MM.1S (cell line): ENCODE measurements around the gene GRHPR.

Experiments
- DNase-seq: peaks from one replicate; pipeline ENCODE4 v3.0.0-alpha.2; 2015
- H2AFZ ChIP-seq: fragments of 300-600 bp; sonication (generic); 2 replicates; pipeline ENCODE4 v1.6.0; 2016; ENCODE audit warnings: antibody characterized with exemption, low read length
- H3F3A ChIP-seq: fragments of 300-600 bp; sonication (generic); 2 replicates; pipeline ENCODE4 v1.6.1; 2016; ENCODE audit warnings: mild to moderate bottlenecking, antibody characterized with exemption, low read length, moderate library complexity, mixed read lengths; ENCODE audit not compliant: insufficient read depth
- H3K27ac ChIP-seq: fragments of 300-600 bp; sonication (generic); 2 replicates; pipeline ENCODE4 v1.5.1; 2016; ENCODE audit warnings: mild to moderate bottlenecking, low read length
- H3K27me3 ChIP-seq: fragments of 300-600 bp; sonication (generic); replicated peaks from 2 replicates; pipeline ENCODE4 v1.6.0; 2016; ENCODE audit warnings: low read length; ENCODE audit not compliant: insufficient read depth
- H3K36me3 ChIP-seq: fragments of 300-600 bp; sonication (generic); replicated peaks from 2 replicates; pipeline ENCODE4 v1.6.1; 2016; ENCODE audit warnings: mild to moderate bottlenecking, low read length, mixed read lengths; ENCODE audit not compliant: insufficient read depth
- H3K4me1 ChIP-seq: fragments of 300-600 bp; sonication (generic); 2 replicates; pipeline ENCODE4 v1.6.1; 2016; ENCODE audit warnings: low read length, mixed read lengths
- H3K4me2 ChIP-seq: fragments of 300-600 bp; sonication (generic); 2 replicates; pipeline ENCODE4 v1.6.0; 2016; ENCODE audit warnings: low read depth, low read length
- H3K4me3 ChIP-seq: fragments of 300-600 bp; sonication (generic); 2 replicates; pipeline ENCODE4 v1.5.1; 2016; ENCODE audit warnings: low read length, mixed read lengths
- H3K79me2 ChIP-seq: fragments of 300-600 bp; sonication (generic); 2 replicates; pipeline ENCODE4 v1.6.1; 2016; ENCODE audit warnings: mixed run types, low read length, mixed read lengths
- H3K9ac ChIP-seq: fragments of 300-600 bp; sonication (generic); 2 replicates; pipeline ENCODE4 v1.6.1; 2016; ENCODE audit warnings: low read length, mixed read lengths
- H3K9me2 ChIP-seq: fragments of 300-600 bp; sonication (generic); replicated peaks from 2 replicates; pipeline ENCODE4 v1.6.1; 2016; ENCODE audit warnings: mild to moderate bottlenecking, low read length, mixed read lengths; ENCODE audit not compliant: insufficient read depth
- H3K9me3 ChIP-seq: fragments of 300-600 bp; sonication (generic); replicated peaks from 2 replicates; pipeline ENCODE4 v1.6.1; 2016; ENCODE audit warnings: mild to moderate bottlenecking, low read length, mixed read lengths; ENCODE audit not compliant: insufficient read depth
- H4K20me1 ChIP-seq: fragments of 300-600 bp; sonication (generic); 2 replicates; pipeline ENCODE4 v1.6.1; 2016; ENCODE audit warnings: mild to moderate bottlenecking, low read length, moderate library complexity, mixed read lengths; ENCODE audit not compliant: insufficient read depth
- EZH2 ChIP-seq: fragments of 300-600 bp; sonication (generic); optimal IDR thresholded peaks from 2 replicates; pipeline ENCODE3; 2017; ENCODE audit warnings: low read depth, mild to moderate bottlenecking, antibody characterized with exemption, low read length, mixed read lengths
- EZH2phosphoT487 ChIP-seq: fragments of 300-600 bp; sonication (generic); IDR thresholded peaks from 2 replicates; pipeline ENCODE4 v1.6.1; 2018; ENCODE audit warnings: antibody characterized with exemption, low read length
- TF ChIP-seq, protein P1 (sequence below): fragments of 300-600 bp; sonication (generic); IDR thresholded peaks from 2 replicates; pipeline ENCODE4 v1.5.1; 2016; ENCODE audit warnings: antibody characterized with exemption, low read length, mixed read lengths

GRHPR gene

DNA sequence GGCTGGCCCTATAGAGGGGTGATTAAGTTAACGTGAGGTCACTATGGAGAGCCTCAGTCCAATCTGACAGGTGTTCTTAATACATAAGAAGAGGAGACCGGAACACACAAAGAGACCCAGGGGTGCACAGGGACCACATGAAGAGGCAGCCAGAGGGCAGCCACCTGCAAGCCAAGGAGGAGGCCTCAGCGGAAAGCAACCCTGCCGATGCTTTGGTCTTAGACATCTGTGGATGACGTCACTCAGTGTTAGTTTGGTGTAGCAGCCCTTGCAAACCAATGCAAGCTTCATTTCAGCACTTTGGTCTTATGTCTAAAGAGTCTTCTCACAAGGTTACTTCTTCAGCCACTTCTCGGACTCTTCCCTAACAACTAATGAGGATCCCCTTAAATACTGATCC is 47.6 kb upstream of the GRHPR start:
- Histone ChIP-seq H3K9me2 (no peaks in the 10 kb centered on the region), H3K4me2 (no peak overlapping the region), H3K27me3 (peaks cover 73% of the 10 kb centered on the region), H3K9me3 (no peaks in the 10 kb centered on the region), H3K36me3 (no peaks in the 10 kb centered on the region), H3K27ac (no peak overlapping the region), H2AFZ (no peak overlapping the region), H3K79me2 (no peaks in the 10 kb centered on the region), H3K4me1 (peaks cover 22% of the 10 kb centered on the region), H3F3A (peaks cover 5% of the 10 kb centered on the region; the same call in 1 of the 2 replicates), H3K9ac (no peak overlapping the region), H4K20me1 (peaks cover 11% of the 10 kb centered on the region; the same call in 1 of the 2 replicates), H3K4me3 (no peak overlapping the region)
- no peak for DNase-seq
- TF ChIP-seq EZH2phosphoT487 (no peak), EZH2 (no peak)
- TF ChIP-seq, protein P1, sequence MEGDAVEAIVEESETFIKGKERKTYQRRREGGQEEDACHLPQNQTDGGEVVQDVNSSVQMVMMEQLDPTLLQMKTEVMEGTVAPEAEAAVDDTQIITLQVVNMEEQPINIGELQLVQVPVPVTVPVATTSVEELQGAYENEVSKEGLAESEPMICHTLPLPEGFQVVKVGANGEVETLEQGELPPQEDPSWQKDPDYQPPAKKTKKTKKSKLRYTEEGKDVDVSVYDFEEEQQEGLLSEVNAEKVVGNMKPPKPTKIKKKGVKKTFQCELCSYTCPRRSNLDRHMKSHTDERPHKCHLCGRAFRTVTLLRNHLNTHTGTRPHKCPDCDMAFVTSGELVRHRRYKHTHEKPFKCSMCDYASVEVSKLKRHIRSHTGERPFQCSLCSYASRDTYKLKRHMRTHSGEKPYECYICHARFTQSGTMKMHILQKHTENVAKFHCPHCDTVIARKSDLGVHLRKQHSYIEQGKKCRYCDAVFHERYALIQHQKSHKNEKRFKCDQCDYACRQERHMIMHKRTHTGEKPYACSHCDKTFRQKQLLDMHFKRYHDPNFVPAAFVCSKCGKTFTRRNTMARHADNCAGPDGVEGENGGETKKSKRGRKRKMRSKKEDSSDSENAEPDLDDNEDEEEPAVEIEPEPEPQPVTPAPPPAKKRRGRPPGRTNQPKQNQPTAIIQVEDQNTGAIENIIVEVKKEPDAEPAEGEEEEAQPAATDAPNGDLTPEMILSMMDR: no peak

DNA sequence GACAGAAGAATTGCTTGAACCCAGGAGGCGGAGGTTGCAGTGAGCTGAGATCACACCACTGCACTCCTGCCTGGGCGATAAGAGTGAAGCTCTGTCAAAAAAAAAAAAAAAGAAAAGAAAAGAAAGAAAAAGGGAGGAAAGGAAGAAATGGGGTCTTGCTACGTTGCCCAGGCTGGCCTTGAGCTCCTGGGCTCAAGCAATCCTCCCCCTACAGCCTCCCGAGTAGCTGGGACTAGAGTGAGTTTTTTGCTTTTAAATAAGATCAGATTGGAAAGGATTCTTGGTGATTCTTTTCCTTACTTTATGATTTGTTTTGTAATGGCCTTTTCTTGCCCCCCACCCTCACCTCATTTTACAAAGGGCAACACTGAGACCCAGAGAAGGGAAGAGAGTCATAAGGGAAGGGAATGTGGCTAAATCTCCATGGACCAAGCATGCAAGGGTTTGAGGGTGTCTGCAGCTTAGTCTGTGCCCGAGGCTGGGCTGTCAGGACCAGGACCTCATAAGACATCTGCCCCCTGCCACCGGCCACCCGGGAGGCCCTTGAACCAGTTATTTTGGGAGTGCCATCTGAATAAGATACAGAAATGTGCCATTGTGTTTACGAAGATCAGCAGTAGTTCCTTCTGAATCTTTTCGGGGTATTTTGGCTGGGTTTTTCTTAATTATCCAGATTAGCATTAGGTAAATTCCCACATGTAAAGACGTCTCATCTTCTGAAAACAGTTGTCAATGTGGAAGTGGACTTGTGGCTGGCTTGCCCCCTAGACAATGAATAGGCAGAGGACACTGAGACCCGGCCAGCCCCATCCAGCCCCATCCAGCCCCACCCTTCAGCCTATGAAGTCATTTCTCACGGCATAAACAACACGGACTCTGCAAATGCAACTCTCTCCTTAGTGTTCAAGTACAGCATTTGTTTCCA is 44.5 kb upstream of the GRHPR start:
- H3K4me3 ChIP-seq: no peak overlapping the region
- H3F3A ChIP-seq: no peaks in the 10 kb centered on the region
- peaks cover 10% of the 10 kb centered on the region for H3K4me1 ChIP-seq
- TF ChIP-seq, protein P1: no peak
- TF ChIP-seq EZH2phosphoT487: no peak
- H3K9me3 ChIP-seq: no peaks in the 10 kb centered on the region
- H3K27me3 ChIP-seq: peaks cover 49% of the 10 kb centered on the region
- H3K79me2 ChIP-seq: no peaks in the 10 kb centered on the region
- no peak overlapping the region for H2AFZ ChIP-seq
- DNase-seq: no peak
- no peaks in the 10 kb centered on the region for H4K20me1 ChIP-seq
- no peaks in the 10 kb centered on the region for H3K9me2 ChIP-seq
- no peak overlapping the region for H3K9ac ChIP-seq
- H3K4me2 ChIP-seq: no peak overlapping the region
- no peak overlapping the region for H3K27ac ChIP-seq
- H3K36me3 ChIP-seq: no peaks in the 10 kb centered on the region

DNA sequence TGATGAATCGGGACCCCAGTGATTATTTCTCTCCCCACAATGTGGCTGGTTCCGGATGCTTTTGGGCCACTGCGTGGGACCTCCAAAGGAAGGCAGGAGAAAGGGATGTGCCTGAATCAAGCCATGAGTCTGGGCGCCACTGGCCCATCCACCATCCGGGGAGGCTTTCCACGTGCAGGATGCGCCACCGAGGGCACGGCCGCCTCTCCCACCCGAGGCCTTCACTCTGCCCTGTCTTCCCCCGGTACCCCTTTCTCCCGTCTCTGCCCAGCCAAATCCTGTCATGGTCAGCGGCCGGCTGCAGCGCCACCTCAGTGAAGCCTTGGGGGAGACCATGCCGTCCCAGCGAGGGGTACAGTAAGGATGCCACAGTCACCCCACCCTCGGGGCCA is 43.9 kb upstream of the GRHPR start:
- Histone ChIP-seq H2AFZ (no peak overlapping the region), H3K9ac (no peak overlapping the region)

More for the DNA sequence above, 43.9 kb upstream of the GRHPR start:
- Histone ChIP-seq H3K36me3 (no peaks in the 10 kb centered on the region), H3K27ac (no peak overlapping the region), H3F3A (no peaks in the 10 kb centered on the region), H3K27me3 (peaks cover 43% of the 10 kb centered on the region), H3K4me1 (peaks cover 17% of the 10 kb centered on the region), H3K9me3 (no peaks in the 10 kb centered on the region), H3K9me2 (no peaks in the 10 kb centered on the region), H3K79me2 (no peaks in the 10 kb centered on the region), H4K20me1 (no peaks in the 10 kb centered on the region), H3K4me3 (no peak overlapping the region), H3K4me2 (no peak overlapping the region)
- TF ChIP-seq EZH2phosphoT487 (no peak), EZH2 (no peak)
- TF ChIP-seq, protein P1: no peak
- DNase-seq: no peak
